ENCODE data around the gene S100A7A.
"Not testable (repeated sequence)": the region's sequence is repeated elsewhere in the genome, so short reads cannot be mapped to it uniquely, and the experiment has no call there.

GRCh38 chr1:153418758-153419435 lies 2.6 kb downstream of the S100A7A start:
- not testable (repeated sequence) for TF ChIP-seq POLR2A, CTCF, EP300 (IDR thresholded peaks at IDR 0.05)
